Mesendoderm (in vitro differentiated cells): Measurements from ENCODE around the gene WNT1.

Experiments used
- DNase-seq: peaks from one replicate; pipeline ENCODE4 v3.0.0; 2013
- H2AK5ac ChIP-seq: 2 replicates; pipeline ENCODE4 v1.6.1; 2013; ENCODE audit warnings: low read length, inconsistent platforms
- H2BK120ac ChIP-seq: 2 replicates; pipeline ENCODE4 v1.6.1; 2013; ENCODE audit warnings: low read depth, mild to moderate bottlenecking, low read length, moderate library complexity, mixed read lengths
- H2BK15ac ChIP-seq: replicated peaks from 2 replicates; pipeline ENCODE4 v1.6.1; 2013; ENCODE audit warnings: low read depth, mild to moderate bottlenecking, moderate library complexity
- H2BK5ac ChIP-seq: 2 replicates; pipeline ENCODE4 v1.6.1; 2013; ENCODE audit warnings: low read length, inconsistent platforms
- H3K18ac ChIP-seq: 2 replicates; pipeline ENCODE4 v1.6.1; 2013; ENCODE audit warnings: mild to moderate bottlenecking, low read length, mixed read lengths
- H3K23ac ChIP-seq: one replicate; pipeline ENCODE4 v1.6.1; 2013; ENCODE audit warnings: low read length
- H3K27ac ChIP-seq: 2 replicates; pipeline ENCODE4 v1.5.1; 2013; ENCODE audit warnings: low read depth, mild to moderate bottlenecking, inconsistent platforms, low read length, moderate library complexity
- H3K27me3 ChIP-seq: 2 replicates; pipeline ENCODE4 v1.6.1; 2013; ENCODE audit warnings: low read length, control low read depth, mild to moderate bottlenecking, inconsistent platforms; ENCODE audit not compliant: insufficient read depth, poor library complexity
- H3K36me3 ChIP-seq: 2 replicates; pipeline ENCODE4 v1.6.1; 2013; ENCODE audit warnings: low read length, inconsistent platforms; ENCODE audit not compliant: control insufficient read depth, insufficient read depth
- H3K4ac ChIP-seq: one replicate; pipeline ENCODE4 v1.6.1; 2013; ENCODE audit warnings: low read depth, mild to moderate bottlenecking, low read length, moderate library complexity
- H3K4me1 ChIP-seq: 2 replicates; pipeline ENCODE4 v1.6.1; 2013; ENCODE audit warnings: low read depth, low read length, inconsistent platforms; ENCODE audit not compliant: control insufficient read depth
- H3K4me2 ChIP-seq: 2 replicates; pipeline ENCODE4 v1.6.1; 2013; ENCODE audit warnings: low read length
- H3K4me3 ChIP-seq: 2 replicates; pipeline ENCODE4 v1.5.1; 2013; ENCODE audit warnings: mild to moderate bottlenecking, low read length
- H3K56ac ChIP-seq: one replicate; pipeline ENCODE4 v1.6.1; 2013; ENCODE audit warnings: low read length
- H3K79me1 ChIP-seq: 2 replicates; pipeline ENCODE4 v1.6.1; 2013; ENCODE audit warnings: low read length, inconsistent platforms
- H3K79me2 ChIP-seq: 2 replicates; pipeline ENCODE4 v1.6.1; 2013; ENCODE audit warnings: mild to moderate bottlenecking, low read length; ENCODE audit not compliant: control insufficient read depth, insufficient read depth
- H3K9ac ChIP-seq: 2 replicates; pipeline ENCODE4 v1.6.1; 2013; ENCODE audit warnings: low read length, inconsistent platforms
- H4K5ac ChIP-seq: one replicate; pipeline ENCODE4 v1.6.1; 2013; ENCODE audit warnings: low read length
- H4K8ac ChIP-seq: one replicate; pipeline ENCODE4 v1.6.1; 2013; ENCODE audit warnings: low read depth, mild to moderate bottlenecking, control low read depth, low read length, moderate library complexity
- WGBS: extraction: QIAGEN DNeasy Blood & Tissue Kit; methylation state at CpG from one replicate; pipeline ENCODE4 v1.1.7; 2013; ENCODE audit warnings: low lambda C conversion rate, missing lambda C conversion rate; ENCODE audit not compliant: insufficient coverage; ENCODE audit errors: extremely low coverage; 5-methylcytosine and 5-hydroxymethylcytosine counted together

Gene WNT1

DNA sequence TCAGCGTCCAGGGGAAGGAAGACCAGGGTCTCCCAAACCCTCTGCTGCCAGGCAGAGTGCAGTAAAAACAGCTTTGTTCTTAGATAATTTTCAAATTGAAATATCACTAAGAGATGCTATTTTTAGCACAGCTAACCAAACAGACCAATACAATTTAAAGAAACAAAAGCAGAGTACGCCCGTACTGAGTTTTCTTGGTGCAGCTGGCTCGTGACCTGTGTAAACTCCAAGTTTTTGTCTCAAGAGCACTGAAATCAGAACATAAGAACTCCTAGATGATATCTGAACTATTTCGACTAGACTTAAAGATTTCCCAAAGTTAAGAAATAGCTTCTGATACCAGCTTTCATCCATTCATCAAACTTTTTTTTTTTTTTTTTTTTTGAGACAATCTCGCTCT, 31.2 kb upstream of the WNT1 start:
- H2BK15ac ChIP-seq, result no peak overlapping the region
- no peak overlapping the region for H3K56ac ChIP-seq
- H3K9ac ChIP-seq, result no peak overlapping the region
- H2BK5ac ChIP-seq, result no peak overlapping the region
- H3K27me3 ChIP-seq, result no peaks in the 10 kb centered on the region
- WGBS, result no CpG with 5 or more reads among the region's 6 CpGs
- no peak overlapping the region for H3K4me2 ChIP-seq
- no peak overlapping the region for H2AK5ac ChIP-seq
- no peak for DNase-seq
- no peak overlapping the region for H3K18ac ChIP-seq
- no peak overlapping the region for H4K8ac ChIP-seq
- H3K36me3 ChIP-seq, result no peaks in the 10 kb centered on the region
- peaks cover 18% of the 10 kb centered on the region for H3K79me1 ChIP-seq
- H3K4ac ChIP-seq, result no peak overlapping the region
- no peak overlapping the region for H3K23ac ChIP-seq
- no peak overlapping the region for H3K27ac ChIP-seq
- H3K4me1 ChIP-seq, result no peaks in the 10 kb centered on the region
- H4K5ac ChIP-seq, result no peak overlapping the region
- peaks cover 45% of the 10 kb centered on the region for H3K79me2 ChIP-seq
- no peak overlapping the region for H2BK120ac ChIP-seq
- no peak overlapping the region for H3K4me3 ChIP-seq

DNA sequence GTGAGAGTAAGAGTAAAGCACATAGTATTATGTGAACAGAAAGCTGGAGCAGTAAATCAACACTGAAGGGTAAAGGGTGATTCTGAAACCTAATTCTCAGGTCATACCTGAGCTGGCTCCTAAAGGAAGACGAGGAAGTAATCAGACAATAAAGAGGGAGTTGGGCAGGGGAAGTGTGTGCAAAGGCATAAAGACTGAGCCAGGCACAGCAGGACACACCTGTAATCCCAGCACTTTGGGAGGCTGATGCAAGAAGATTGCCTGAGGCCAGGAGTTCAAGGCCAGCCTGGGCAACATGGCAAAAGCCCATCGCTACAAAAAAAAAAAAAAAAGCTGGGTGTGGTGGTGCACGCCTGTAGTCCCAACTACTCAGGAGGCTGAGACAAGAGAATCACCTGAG, 30.4 kb upstream of the WNT1 start:
- peaks cover 53% of the 10 kb centered on the region for H3K79me2 ChIP-seq
- H3K27ac ChIP-seq, result no peak overlapping the region
- H3K4me2 ChIP-seq, result no peak overlapping the region
- no peak overlapping the region for H4K8ac ChIP-seq
- no peaks in the 10 kb centered on the region for H3K4me1 ChIP-seq
- H3K27me3 ChIP-seq, result no peaks in the 10 kb centered on the region
- DNase-seq, result no peak
- no peak overlapping the region for H2BK120ac ChIP-seq
- no peak overlapping the region for H3K56ac ChIP-seq
- H2AK5ac ChIP-seq, result no peak overlapping the region
- no peak overlapping the region for H3K23ac ChIP-seq
- H2BK15ac ChIP-seq, result no peak overlapping the region
- H4K5ac ChIP-seq, result no peak overlapping the region
- H3K36me3 ChIP-seq, result peaks cover 3% of the 10 kb centered on the region
- no peak overlapping the region for H2BK5ac ChIP-seq
- no peak overlapping the region for H3K18ac ChIP-seq
- H3K79me1 ChIP-seq, result peaks cover 25% of the 10 kb centered on the region
- no CpG with 5 or more reads among the region's 3 CpGs for WGBS
- H3K9ac ChIP-seq, result no peak overlapping the region
- no peak overlapping the region for H3K4ac ChIP-seq
- H3K4me3 ChIP-seq, result no peak overlapping the region

DNA sequence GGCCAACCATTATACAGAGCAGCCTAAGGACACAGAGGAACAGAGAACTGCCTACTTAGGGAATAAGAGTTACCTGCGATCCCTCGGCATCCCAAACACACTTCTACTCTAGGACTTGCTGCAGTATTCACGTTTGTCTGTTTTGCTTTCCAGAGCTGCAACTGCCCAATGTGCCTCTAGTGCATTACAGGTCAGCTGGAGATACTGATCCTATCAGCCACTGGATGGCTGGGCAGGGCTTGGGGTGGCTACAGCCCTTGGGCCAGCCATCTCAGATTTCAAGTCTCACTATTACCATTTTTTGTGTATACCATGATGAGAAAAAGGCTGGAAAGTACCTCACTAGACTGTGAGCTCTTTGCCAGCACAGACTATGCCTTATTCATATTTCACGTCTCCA, 25.4 kb upstream of the WNT1 start:
- Histone ChIP-seq H3K18ac (no peak overlapping the region), H3K79me1 (peaks cover 22% of the 10 kb centered on the region), H4K5ac (no peak overlapping the region), H2BK120ac (no peak overlapping the region), H3K4me3 (no peak overlapping the region), H3K4ac (no peak overlapping the region), H3K36me3 (peaks cover 4% of the 10 kb centered on the region), H3K27me3 (no peaks in the 10 kb centered on the region), H3K4me1 (peaks cover 4% of the 10 kb centered on the region), H2AK5ac (no peak overlapping the region), H3K4me2 (no peak overlapping the region), H3K23ac (no peak overlapping the region), H3K56ac (no peak overlapping the region), H3K79me2 (peaks cover 53% of the 10 kb centered on the region), H3K9ac (no peak overlapping the region), H2BK15ac (no peak overlapping the region), H3K27ac (no peak overlapping the region), H2BK5ac (no peak overlapping the region), H4K8ac (no peak overlapping the region)
- no CpG with 5 or more reads among the region's 4 CpGs for WGBS
- DNase-seq, result no peak

DNA sequence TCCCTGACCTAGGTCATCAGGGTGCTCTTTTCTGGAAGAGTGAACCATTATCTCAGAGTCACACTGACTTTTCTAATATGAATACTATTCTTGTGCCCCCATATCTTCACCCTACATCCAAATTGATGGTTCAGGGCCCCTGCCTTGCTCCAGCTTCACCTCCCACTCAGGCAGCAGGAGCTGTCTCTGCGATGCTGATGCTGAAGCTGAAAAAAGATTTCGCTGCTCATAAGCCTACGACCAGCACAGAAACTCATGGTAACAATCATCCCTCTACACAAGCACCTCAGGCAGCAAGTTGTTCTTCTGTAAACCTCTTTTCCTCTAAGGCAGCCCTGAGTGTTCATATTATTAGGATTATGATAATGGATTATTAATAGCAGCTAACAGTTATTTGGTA, 24.1 kb upstream of the WNT1 start:
- Histone ChIP-seq H2BK120ac (no peak overlapping the region), H3K27ac (no peak overlapping the region), H3K9ac (no peak overlapping the region), H4K8ac (no peak overlapping the region), H3K56ac (no peak overlapping the region), H4K5ac (no peak overlapping the region), H3K4ac (no peak overlapping the region), H3K27me3 (no peaks in the 10 kb centered on the region), H3K23ac (no peak overlapping the region), H3K36me3 (peaks cover 4% of the 10 kb centered on the region), H2BK5ac (no peak overlapping the region), H3K79me1 (peaks cover 22% of the 10 kb centered on the region), H3K4me1 (peaks cover 7% of the 10 kb centered on the region), H3K79me2 (peaks cover 47% of the 10 kb centered on the region), H3K4me2 (no peak overlapping the region), H2BK15ac (no peak overlapping the region), H2AK5ac (no peak overlapping the region), H3K4me3 (no peak overlapping the region), H3K18ac (no peak overlapping the region)
- no CpG with 5 or more reads among the region's 3 CpGs for WGBS
- DNase-seq, result no peak

DNA sequence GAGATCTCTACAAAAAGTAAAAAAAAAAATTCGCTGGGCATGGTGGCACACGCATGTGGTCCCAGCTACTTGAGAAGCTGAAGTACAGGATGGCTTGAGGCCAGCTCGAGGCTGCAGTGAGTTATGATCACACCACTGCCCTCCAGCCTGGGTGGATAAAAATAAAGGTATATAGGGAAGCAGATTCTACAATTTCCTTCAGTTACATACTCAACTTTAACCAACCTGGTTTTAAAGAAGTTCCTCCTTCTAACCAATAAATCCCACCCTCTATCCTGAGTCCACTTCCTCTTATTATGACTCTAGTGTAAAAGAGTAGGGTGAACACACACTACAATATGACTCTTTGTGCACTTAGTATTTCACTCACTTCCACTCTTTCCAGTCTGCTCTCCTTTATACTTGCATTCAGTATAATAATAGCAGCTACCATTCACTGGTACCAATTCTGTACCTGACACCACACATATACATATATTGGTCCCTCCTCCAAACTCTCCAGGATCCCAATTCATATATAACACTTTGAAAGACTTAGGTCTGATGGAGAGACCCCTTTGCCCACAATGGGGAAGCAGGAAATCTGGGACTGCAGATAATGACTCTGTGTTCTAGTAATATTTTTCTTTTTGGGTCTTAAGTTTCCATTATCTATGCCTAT, 23.2 kb upstream of the WNT1 start:
- no peak for DNase-seq
- WGBS, result no CpG with 5 or more reads among the region's 3 CpGs
- H3K4me3 ChIP-seq, result no peak overlapping the region

More for the DNA sequence above, 23.2 kb upstream of the WNT1 start:
- Histone ChIP-seq H4K5ac (no peak overlapping the region), H3K27ac (no peak overlapping the region), H2BK15ac (no peak overlapping the region), H3K79me1 (peaks cover 21% of the 10 kb centered on the region), H3K18ac (no peak overlapping the region), H3K27me3 (no peaks in the 10 kb centered on the region), H3K36me3 (peaks cover 4% of the 10 kb centered on the region), H3K4me1 (peaks cover 7% of the 10 kb centered on the region), H3K23ac (no peak overlapping the region), H2AK5ac (no peak overlapping the region), H3K4ac (no peak overlapping the region), H2BK5ac (no peak overlapping the region), H3K56ac (no peak overlapping the region), H4K8ac (no peak overlapping the region), H2BK120ac (no peak overlapping the region), H3K79me2 (peaks cover 42% of the 10 kb centered on the region), H3K4me2 (no peak overlapping the region), H3K9ac (no peak overlapping the region)
